ENCODE data around the gene LAPTM5.

DNA sequence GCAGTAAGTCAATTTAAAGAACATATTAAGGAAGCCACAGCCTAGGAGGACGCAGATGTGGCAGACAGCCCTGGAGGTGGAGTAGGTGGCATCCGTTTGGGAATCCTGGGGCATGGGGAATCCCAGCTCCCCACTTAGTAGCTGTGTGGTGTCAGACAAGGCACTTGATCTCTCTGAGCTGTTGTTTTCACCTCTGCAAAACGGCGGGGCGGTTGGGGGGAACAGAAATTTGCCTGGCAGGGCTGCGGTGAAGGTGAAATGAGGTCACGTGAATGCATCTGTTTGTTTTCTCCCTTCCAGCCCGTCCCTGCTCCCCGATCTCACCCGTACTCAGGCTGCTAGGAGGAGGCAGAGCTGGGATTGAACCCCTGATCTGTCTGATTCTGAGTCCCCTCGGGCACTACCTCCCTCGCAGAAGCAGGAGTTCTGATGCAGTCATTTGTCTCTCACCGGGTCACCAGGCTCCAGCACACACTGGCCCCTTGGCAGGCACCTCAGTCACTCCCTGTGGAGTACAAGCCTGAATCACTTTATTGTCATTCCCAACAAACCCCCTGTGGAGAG, 2.2 kb upstream of the LAPTM5 start:
- TF ChIP-seq, protein P1, sequence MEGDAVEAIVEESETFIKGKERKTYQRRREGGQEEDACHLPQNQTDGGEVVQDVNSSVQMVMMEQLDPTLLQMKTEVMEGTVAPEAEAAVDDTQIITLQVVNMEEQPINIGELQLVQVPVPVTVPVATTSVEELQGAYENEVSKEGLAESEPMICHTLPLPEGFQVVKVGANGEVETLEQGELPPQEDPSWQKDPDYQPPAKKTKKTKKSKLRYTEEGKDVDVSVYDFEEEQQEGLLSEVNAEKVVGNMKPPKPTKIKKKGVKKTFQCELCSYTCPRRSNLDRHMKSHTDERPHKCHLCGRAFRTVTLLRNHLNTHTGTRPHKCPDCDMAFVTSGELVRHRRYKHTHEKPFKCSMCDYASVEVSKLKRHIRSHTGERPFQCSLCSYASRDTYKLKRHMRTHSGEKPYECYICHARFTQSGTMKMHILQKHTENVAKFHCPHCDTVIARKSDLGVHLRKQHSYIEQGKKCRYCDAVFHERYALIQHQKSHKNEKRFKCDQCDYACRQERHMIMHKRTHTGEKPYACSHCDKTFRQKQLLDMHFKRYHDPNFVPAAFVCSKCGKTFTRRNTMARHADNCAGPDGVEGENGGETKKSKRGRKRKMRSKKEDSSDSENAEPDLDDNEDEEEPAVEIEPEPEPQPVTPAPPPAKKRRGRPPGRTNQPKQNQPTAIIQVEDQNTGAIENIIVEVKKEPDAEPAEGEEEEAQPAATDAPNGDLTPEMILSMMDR (conservative IDR thresholded peaks at IDR 0.05 in 1 of 2, IDR thresholded peaks at IDR 0.05 in 1 of 2; ENCODE audit: extremely low read depth in 1 of 2, insufficient read depth in 1 of 2, low read depth in 1 of 2, low read length in 2 of 2) = no peak
- no peak for TF ChIP-seq EZH2 (IDR thresholded peaks at IDR 0.05; ENCODE audit: borderline replicate concordance, low read length)
